ENCODE results near the gene GATA2.

GATA2 gene

GRCh38 chr3:128432301-128432970 lies 60.6 kb downstream of the GATA2 start:
- peak; percentile 74 for DNase-seq

- no peak for DNase-seq
These were observed 61.1 kb downstream of the GATA2 start for GRCh38 chr3:128431803-128432300.

GRCh38 chr3:128430731-128431130 lies 62.3 kb downstream of the GATA2 start:
- no peak for DNase-seq

- DNase-seq = no peak
These were observed 62.7 kb downstream of the GATA2 start for GRCh38 chr3:128430301-128430700.

- DNase-seq = no peak
These were observed 63.2 kb downstream of the GATA2 start for GRCh38 chr3:128429751-128430150.
